ENCODE measurements around the gene SMYD3.

Gene SMYD3

DNA sequence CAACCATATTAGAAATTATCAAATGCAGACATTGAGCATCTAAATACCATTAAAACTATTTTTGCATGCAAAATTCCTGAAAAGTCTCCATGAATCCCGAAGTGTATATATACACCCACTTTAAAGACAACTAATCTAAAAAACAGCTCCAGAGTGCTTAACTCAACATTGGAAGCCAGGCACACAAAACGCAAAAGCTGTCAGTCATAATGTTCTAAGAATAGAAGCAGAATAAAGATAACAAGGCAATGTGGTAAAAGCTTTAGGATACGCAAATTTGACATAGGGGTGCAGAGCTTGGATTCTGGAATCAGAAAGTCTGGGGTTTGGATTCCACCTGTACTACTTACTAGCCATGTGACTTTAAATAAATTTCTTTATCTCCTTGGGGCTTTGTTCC is 62.5 kb downstream of the SMYD3 start:
- TF ChIP-seq, protein P1, sequence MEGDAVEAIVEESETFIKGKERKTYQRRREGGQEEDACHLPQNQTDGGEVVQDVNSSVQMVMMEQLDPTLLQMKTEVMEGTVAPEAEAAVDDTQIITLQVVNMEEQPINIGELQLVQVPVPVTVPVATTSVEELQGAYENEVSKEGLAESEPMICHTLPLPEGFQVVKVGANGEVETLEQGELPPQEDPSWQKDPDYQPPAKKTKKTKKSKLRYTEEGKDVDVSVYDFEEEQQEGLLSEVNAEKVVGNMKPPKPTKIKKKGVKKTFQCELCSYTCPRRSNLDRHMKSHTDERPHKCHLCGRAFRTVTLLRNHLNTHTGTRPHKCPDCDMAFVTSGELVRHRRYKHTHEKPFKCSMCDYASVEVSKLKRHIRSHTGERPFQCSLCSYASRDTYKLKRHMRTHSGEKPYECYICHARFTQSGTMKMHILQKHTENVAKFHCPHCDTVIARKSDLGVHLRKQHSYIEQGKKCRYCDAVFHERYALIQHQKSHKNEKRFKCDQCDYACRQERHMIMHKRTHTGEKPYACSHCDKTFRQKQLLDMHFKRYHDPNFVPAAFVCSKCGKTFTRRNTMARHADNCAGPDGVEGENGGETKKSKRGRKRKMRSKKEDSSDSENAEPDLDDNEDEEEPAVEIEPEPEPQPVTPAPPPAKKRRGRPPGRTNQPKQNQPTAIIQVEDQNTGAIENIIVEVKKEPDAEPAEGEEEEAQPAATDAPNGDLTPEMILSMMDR (IDR thresholded peaks at IDR 0.05; ENCODE audit: insufficient read depth, low read length, poor library complexity, severe bottlenecking): no peak
- TF ChIP-seq EZH2phosphoT487 (conservative IDR thresholded peaks at IDR 0.05; ENCODE audit: low read length): no peak
- H3K4me3 ChIP-seq (ENCODE audit: insufficient read depth, low read length, poor library complexity, severe bottlenecking): no peak overlapping the region

DNA sequence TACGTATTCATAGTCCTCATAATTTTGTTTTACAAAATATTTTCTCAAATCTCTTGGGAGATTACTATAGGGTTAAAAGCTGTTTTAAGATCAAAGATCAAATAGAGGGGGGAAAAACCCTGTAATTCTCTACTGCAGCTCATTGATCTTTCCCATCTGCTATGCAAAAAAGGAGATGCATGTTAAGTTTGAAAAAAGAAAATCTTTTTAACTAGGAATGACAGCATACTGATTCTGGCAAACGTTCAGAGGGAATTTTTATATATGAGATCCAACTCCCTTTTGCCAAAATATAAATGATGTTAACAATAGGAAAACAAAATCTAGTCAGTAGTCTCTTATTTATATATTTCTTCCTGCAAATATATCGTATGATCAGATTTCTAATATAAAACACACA is 69.1 kb downstream of the SMYD3 start:
- Histone ChIP-seq H3K9ac (ENCODE audit: low read length) (no peak overlapping the region), H3K27ac (ENCODE audit: low read depth, low read length) (no peak overlapping the region)
- no peak for TF ChIP-seq EZH2phosphoT487 (conservative IDR thresholded peaks at IDR 0.05; ENCODE audit: low read length)
- TF ChIP-seq, protein P1 (IDR thresholded peaks at IDR 0.05; ENCODE audit: insufficient read depth, low read length, poor library complexity, severe bottlenecking): no peak

More for the DNA sequence above, 62.5 kb downstream of the SMYD3 start:
- H3K27me3 ChIP-seq (ENCODE audit: low read length): no peaks in the 10 kb centered on the region
- peaks cover 12% of the 10 kb centered on the region; the same call in 1 of the 2 replicates for H4K20me1 ChIP-seq (ENCODE audit: low read depth, low read length)
- H3K9me2 ChIP-seq (replicated peaks; ENCODE audit: insufficient read depth, low read length): no peaks in the 10 kb centered on the region
- no peak overlapping the region for H3K4me2 ChIP-seq (ENCODE audit: low read depth, low read length, poor library complexity, severe bottlenecking)
- H2AFZ ChIP-seq (ENCODE audit: low read depth, low read length, severe bottlenecking): no peak overlapping the region
- no peak overlapping the region for H3K27ac ChIP-seq (ENCODE audit: low read depth, low read length)
- H3K79me2 ChIP-seq (ENCODE audit: insufficient read depth, low read length): peaks cover 4% of the 10 kb centered on the region; the same call in 1 of the 2 replicates
- H3F3A ChIP-seq (ENCODE audit: insufficient read depth): no peaks in the 10 kb centered on the region
- no peaks in the 10 kb centered on the region for H3K9me3 ChIP-seq (ENCODE audit: insufficient read depth, low read length)
- no peaks in the 10 kb centered on the region for H3K36me3 ChIP-seq (ENCODE audit: low read length)
- H3K9ac ChIP-seq (ENCODE audit: low read length): no peak overlapping the region

DNA sequence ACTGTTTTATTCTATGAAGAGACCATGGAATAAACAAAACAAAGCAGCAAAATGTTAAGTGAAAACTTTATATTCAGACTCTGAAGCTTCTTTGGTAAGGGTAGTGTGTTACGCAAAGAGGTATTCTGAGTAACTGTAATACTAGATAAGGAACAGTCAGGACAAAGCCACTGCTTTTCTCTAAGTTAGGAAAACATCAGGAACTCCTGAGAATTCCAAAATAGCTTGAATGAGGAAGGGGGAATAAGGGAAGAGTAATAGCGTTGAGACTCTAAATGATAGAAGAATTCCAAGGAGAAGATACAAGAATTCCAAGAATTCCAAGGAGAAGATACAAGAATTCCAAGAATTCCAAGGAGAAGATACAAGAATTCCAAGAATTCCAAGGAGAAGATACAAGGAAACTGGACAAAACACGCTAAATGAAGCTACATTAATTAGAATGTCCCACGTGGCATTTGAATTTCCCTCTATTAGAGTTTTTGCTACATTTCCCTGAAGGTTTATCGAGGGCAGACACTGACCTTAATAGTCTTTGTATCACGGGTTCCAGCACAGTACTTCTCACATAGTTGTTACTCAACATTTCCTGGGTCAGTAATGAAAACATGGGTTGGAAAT is 71.5 kb downstream of the SMYD3 start:
- Histone ChIP-seq H3F3A (ENCODE audit: insufficient read depth) (no peaks in the 10 kb centered on the region), H3K9me2 (replicated peaks; ENCODE audit: insufficient read depth, low read length) (no peaks in the 10 kb centered on the region), H3K79me2 (ENCODE audit: insufficient read depth, low read length) (no peaks in the 10 kb centered on the region), H3K27ac (ENCODE audit: low read depth, low read length) (no peak overlapping the region), H3K9ac (ENCODE audit: low read length) (no peak overlapping the region), H2AFZ (ENCODE audit: low read depth, low read length, severe bottlenecking) (no peak overlapping the region), H3K4me3 (ENCODE audit: insufficient read depth, low read length, poor library complexity, severe bottlenecking) (no peak overlapping the region), H3K27me3 (ENCODE audit: low read length) (no peaks in the 10 kb centered on the region), H3K4me2 (ENCODE audit: low read depth, low read length, poor library complexity, severe bottlenecking) (no peak overlapping the region), H4K20me1 (ENCODE audit: low read depth, low read length) (no peaks in the 10 kb centered on the region), H3K36me3 (ENCODE audit: low read length) (peaks cover 7% of the 10 kb centered on the region; the same call in 1 of the 2 replicates), H3K9me3 (ENCODE audit: insufficient read depth, low read length) (peaks cover 39% of the 10 kb centered on the region; the same call in 1 of the 2 replicates)
- TF ChIP-seq, protein P1 (IDR thresholded peaks at IDR 0.05; ENCODE audit: insufficient read depth, low read length, poor library complexity, severe bottlenecking): no peak

More for the DNA sequence above, 69.1 kb downstream of the SMYD3 start:
- Histone ChIP-seq H3K79me2 (ENCODE audit: insufficient read depth, low read length) (no peaks in the 10 kb centered on the region), H3F3A (ENCODE audit: insufficient read depth) (no peaks in the 10 kb centered on the region), H2AFZ (ENCODE audit: low read depth, low read length, severe bottlenecking) (no peak overlapping the region), H3K36me3 (ENCODE audit: low read length) (peaks cover 7% of the 10 kb centered on the region; the same call in 1 of the 2 replicates), H3K27me3 (ENCODE audit: low read length) (no peaks in the 10 kb centered on the region), H3K4me3 (ENCODE audit: insufficient read depth, low read length, poor library complexity, severe bottlenecking) (no peak overlapping the region), H3K4me2 (ENCODE audit: low read depth, low read length, poor library complexity, severe bottlenecking) (no peak overlapping the region), H3K9me3 (ENCODE audit: insufficient read depth, low read length) (peaks cover 27% of the 10 kb centered on the region; the same call in 1 of the 2 replicates), H4K20me1 (ENCODE audit: low read depth, low read length) (no peaks in the 10 kb centered on the region), H3K9me2 (replicated peaks; ENCODE audit: insufficient read depth, low read length) (no peaks in the 10 kb centered on the region)
